ENCODE results near the gene TTC24.

DNA sequence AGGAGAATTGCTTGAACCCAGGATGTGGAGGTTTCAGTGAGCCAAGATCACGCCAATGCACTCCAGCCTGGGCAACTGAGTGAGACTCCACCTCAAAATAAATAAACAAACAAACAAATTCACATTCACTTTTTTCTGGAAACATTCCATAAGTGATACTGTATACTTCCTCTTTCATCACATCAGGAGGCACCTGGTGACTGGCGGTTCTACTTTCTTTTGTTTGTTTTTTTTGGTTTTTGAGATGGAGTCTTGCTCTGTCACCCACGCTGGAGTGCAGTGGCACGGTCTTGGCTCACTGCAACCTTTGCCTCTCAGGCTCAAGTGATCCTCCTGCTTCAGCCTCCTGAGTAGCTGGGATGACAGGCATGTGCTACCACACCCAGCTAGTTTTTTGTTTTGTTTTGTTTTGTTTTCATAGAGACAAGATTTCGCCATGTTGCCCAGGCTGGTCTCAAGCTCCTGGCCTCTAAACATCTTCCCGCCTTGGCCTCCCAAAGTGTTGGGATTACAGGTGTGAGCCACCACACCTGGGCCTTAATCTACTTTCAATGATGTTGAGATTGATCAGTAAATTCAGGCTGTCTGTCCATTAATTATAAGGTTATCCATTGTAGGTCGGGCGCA is 50.4 kb downstream of the TTC24 start:
- no peak for TF ChIP-seq NFYB (IDR thresholded peaks at IDR 0.05; ENCODE audit: insufficient read depth, low read depth, low read length)
- TF ChIP-seq SIN3A (IDR thresholded peaks at IDR 0.05; ENCODE audit: low read depth, low read length): no peak
- no peak for TF ChIP-seq EP300 (IDR thresholded peaks at IDR 0.05; ENCODE audit: borderline replicate concordance in 1 of 2, control insufficient read depth in 1 of 2, low read depth in 2 of 2, low read length in 2 of 2)
- TF ChIP-seq, protein P1, sequence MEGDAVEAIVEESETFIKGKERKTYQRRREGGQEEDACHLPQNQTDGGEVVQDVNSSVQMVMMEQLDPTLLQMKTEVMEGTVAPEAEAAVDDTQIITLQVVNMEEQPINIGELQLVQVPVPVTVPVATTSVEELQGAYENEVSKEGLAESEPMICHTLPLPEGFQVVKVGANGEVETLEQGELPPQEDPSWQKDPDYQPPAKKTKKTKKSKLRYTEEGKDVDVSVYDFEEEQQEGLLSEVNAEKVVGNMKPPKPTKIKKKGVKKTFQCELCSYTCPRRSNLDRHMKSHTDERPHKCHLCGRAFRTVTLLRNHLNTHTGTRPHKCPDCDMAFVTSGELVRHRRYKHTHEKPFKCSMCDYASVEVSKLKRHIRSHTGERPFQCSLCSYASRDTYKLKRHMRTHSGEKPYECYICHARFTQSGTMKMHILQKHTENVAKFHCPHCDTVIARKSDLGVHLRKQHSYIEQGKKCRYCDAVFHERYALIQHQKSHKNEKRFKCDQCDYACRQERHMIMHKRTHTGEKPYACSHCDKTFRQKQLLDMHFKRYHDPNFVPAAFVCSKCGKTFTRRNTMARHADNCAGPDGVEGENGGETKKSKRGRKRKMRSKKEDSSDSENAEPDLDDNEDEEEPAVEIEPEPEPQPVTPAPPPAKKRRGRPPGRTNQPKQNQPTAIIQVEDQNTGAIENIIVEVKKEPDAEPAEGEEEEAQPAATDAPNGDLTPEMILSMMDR (IDR thresholded peaks at IDR 0.05 in 2 of 3, conservative IDR thresholded peaks at IDR 0.05 in 1 of 3; ENCODE audit: control insufficient read depth in 2 of 3, extremely low read depth in 1 of 3, insufficient read depth in 1 of 3, low read depth in 3 of 3, low read length in 3 of 3): no peak
- TF ChIP-seq, protein P2, sequence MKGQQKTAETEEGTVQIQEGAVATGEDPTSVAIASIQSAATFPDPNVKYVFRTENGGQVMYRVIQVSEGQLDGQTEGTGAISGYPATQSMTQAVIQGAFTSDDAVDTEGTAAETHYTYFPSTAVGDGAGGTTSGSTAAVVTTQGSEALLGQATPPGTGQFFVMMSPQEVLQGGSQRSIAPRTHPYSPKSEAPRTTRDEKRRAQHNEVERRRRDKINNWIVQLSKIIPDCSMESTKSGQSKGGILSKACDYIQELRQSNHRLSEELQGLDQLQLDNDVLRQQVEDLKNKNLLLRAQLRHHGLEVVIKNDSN (IDR thresholded peaks at IDR 0.05; ENCODE audit: borderline replicate concordance, extremely low read length, insufficient read depth, low read depth, low read length): no peak
- TF ChIP-seq, protein P3, sequence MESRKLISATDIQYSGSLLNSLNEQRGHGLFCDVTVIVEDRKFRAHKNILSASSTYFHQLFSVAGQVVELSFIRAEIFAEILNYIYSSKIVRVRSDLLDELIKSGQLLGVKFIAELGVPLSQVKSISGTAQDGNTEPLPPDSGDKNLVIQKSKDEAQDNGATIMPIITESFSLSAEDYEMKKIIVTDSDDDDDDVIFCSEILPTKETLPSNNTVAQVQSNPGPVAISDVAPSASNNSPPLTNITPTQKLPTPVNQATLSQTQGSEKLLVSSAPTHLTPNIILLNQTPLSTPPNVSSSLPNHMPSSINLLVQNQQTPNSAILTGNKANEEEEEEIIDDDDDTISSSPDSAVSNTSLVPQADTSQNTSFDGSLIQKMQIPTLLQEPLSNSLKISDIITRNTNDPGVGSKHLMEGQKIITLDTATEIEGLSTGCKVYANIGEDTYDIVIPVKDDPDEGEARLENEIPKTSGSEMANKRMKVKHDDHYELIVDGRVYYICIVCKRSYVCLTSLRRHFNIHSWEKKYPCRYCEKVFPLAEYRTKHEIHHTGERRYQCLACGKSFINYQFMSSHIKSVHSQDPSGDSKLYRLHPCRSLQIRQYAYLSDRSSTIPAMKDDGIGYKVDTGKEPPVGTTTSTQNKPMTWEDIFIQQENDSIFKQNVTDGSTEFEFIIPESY (IDR thresholded peaks at IDR 0.05): no peak
- TF ChIP-seq FOS (IDR thresholded peaks at IDR 0.05; ENCODE audit: borderline replicate concordance, extremely low read depth, insufficient read length): no peak
- no peak for TF ChIP-seq CBFB (IDR thresholded peaks at IDR 0.05; ENCODE audit: low read depth)
- TF ChIP-seq POLR2A (IDR thresholded peaks at IDR 0.05; ENCODE audit: low read depth, low read length): no peak
- TF ChIP-seq ATF7 (IDR thresholded peaks at IDR 0.05; ENCODE audit: low read depth): no peak
- TF ChIP-seq, protein P4, sequence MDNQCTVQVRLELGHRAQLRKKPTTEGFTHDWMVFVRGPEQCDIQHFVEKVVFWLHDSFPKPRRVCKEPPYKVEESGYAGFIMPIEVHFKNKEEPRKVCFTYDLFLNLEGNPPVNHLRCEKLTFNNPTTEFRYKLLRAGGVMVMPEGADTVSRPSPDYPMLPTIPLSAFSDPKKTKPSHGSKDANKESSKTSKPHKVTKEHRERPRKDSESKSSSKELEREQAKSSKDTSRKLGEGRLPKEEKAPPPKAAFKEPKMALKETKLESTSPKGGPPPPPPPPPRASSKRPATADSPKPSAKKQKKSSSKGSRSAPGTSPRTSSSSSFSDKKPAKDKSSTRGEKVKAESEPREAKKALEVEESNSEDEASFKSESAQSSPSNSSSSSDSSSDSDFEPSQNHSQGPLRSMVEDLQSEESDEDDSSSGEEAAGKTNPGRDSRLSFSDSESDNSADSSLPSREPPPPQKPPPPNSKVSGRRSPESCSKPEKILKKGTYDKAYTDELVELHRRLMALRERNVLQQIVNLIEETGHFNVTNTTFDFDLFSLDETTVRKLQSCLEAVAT (IDR thresholded peaks at IDR 0.05): no peak
- TF ChIP-seq, protein P5, sequence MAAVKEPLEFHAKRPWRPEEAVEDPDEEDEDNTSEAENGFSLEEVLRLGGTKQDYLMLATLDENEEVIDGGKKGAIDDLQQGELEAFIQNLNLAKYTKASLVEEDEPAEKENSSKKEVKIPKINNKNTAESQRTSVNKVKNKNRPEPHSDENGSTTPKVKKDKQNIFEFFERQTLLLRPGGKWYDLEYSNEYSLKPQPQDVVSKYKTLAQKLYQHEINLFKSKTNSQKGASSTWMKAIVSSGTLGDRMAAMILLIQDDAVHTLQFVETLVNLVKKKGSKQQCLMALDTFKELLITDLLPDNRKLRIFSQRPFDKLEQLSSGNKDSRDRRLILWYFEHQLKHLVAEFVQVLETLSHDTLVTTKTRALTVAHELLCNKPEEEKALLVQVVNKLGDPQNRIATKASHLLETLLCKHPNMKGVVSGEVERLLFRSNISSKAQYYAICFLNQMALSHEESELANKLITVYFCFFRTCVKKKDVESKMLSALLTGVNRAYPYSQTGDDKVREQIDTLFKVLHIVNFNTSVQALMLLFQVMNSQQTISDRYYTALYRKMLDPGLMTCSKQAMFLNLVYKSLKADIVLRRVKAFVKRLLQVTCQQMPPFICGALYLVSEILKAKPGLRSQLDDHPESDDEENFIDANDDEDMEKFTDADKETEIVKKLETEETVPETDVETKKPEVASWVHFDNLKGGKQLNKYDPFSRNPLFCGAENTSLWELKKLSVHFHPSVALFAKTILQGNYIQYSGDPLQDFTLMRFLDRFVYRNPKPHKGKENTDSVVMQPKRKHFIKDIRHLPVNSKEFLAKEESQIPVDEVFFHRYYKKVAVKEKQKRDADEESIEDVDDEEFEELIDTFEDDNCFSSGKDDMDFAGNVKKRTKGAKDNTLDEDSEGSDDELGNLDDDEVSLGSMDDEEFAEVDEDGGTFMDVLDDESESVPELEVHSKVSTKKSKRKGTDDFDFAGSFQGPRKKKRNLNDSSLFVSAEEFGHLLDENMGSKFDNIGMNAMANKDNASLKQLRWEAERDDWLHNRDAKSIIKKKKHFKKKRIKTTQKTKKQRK (IDR thresholded peaks at IDR 0.05; ENCODE audit: low read depth, low read length): no peak

All from GM12878 (cell line).